Erythroblast (primary cell): ENCODE measurements around the gene PACS1.

Source experiments
- GATA1 ChIP-seq: IDR thresholded peaks from 2 replicates; pipeline ENCODE4 v1.6.1; 2011; ENCODE audit warnings: low read depth, mild to moderate bottlenecking, control low read depth, low read length, moderate library complexity
- POLR2A ChIP-seq: IDR thresholded peaks from 2 replicates; pipeline ENCODE4 v1.6.1; 2011; ENCODE audit warnings: mild to moderate bottlenecking, low read length

GRCh38 chr11:66084821-66085475 lies 14.9 kb downstream of the PACS1 start:
- TF ChIP-seq POLR2A (no peak), GATA1 (no peak)
